LNCAP (cell line): ENCODE results near the gene LACTB.

Source experiments
- TF ChIP-seq, protein P1 (sequence below): fragments of 450-650 bp; IDR thresholded peaks from 2 replicates; pipeline ENCODE4 v1.5.1; 2017; ENCODE audit warnings: mild to moderate bottlenecking

Gene LACTB

DNA sequence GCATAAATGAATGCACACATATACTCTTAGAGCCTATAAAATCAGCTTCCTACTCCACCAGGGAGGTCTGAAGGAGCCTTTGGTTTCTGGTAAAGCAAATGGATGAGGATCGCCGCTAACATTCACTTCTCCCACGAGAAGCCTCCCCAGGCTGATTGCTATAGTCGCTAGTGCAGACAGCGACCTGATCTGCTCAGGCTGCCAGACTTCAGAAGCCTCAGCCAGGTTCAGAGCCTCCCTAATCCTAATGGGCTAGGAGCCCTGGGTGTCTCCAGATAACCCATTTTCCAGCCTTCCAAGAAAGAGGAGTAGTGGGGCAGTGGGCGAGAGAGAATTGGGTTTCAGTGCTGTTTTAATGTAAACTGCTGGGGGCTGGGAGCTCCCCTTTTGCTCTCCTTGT lies 43.7 kb upstream of the LACTB start:
- TF ChIP-seq, protein P1, sequence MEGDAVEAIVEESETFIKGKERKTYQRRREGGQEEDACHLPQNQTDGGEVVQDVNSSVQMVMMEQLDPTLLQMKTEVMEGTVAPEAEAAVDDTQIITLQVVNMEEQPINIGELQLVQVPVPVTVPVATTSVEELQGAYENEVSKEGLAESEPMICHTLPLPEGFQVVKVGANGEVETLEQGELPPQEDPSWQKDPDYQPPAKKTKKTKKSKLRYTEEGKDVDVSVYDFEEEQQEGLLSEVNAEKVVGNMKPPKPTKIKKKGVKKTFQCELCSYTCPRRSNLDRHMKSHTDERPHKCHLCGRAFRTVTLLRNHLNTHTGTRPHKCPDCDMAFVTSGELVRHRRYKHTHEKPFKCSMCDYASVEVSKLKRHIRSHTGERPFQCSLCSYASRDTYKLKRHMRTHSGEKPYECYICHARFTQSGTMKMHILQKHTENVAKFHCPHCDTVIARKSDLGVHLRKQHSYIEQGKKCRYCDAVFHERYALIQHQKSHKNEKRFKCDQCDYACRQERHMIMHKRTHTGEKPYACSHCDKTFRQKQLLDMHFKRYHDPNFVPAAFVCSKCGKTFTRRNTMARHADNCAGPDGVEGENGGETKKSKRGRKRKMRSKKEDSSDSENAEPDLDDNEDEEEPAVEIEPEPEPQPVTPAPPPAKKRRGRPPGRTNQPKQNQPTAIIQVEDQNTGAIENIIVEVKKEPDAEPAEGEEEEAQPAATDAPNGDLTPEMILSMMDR: no peak

GRCh38 chr15:63079947-63080626 lies 41.6 kb upstream of the LACTB start:
- TF ChIP-seq, protein P1: no peak

DNA sequence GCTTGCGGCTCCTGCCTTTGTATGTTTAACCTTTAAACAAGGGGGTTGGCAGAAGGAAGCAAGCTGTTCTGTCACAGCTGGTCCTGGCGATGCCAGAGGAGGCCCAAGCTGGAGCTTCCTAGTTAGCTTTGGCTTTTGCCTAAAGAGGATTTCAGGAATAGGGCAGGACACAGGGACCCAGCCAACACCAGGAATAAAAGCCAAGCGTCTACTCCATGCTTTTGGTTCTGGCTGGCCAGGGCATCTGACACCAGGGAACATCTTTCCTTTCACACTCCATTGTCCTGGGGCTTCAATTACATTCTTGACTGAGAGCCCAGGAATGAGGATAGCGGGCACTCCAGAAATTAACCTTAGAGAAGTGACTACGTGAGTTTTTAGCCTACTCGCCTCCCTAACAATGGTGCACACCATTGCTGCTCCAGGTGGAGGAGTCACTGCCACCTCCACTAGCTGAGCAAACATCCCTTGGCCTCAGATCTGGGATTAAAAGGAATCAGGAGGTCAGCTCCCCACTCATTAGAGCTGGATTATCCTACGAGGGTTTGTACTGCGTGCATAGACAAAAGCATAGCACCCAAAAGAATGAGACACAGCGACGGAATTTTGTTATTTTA lies 40.9 kb upstream of the LACTB start:
- TF ChIP-seq, protein P1: no peak

DNA sequence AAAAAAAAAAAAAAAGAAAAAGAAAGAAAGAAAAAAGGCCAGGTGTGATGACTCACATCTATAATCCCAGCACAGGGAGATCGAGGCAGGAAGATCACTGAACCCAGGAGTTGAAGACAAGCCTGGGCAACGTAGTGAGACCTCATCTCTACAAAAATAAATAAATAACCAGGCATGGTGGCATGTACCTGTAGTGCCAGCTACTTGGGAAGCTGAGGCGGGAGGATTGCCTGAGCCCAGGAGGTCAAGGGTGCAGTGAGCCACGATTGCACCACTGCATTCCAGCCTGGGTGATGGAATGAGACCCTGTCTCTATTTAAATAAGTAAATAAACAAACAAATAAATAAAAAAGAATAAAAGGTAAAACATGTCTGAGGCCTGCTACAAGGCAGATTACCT lies 39.3 kb upstream of the LACTB start:
- TF ChIP-seq, protein P1: no peak

- TF ChIP-seq, protein P1: no peak
These were observed 38.6 kb upstream of the LACTB start for GRCh38 chr15:63083044-63083443.

DNA sequence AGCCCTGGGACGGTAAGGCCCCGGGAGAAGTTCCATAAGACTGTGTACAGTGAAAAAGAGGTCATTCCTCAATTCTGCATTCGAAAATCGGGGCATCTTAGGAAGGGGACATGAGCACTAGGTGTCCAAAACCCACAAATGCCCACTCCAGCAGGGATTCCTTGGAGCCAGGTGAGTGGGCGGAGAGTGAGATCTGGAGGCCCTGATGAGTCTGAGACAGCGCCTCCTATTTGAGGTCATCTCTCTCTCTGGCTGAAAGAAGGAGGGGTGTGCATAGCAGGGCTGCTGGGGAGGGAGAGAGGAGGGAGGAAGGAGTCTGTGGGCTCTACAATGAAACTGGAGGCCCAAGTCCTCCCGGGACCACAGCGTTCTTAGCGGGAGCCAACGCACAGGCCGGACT lies 38.1 kb upstream of the LACTB start:
- TF ChIP-seq, protein P1: no peak

DNA sequence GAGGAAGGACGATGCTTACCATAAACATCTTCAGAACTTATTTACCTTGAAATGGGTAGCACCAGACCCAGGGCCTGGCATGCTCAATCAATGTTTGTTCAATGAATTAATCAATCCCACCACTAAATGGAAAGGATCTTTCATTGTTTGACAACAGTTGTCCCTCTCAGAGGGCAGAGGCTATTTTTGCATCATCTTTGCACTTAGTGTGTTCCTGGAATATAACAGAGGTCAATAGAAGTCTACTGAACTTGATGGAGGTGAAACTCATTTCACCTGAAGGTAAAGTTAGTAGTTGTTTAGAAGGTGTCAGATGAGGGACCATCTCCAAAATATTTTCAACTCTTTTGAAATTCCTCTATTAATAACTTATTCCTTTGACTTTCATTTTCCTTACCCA lies 36.9 kb upstream of the LACTB start:
- TF ChIP-seq, protein P1: no peak
